IPS-11a (cell line): ENCODE data around the gene KIFC3.
"Not testable (repeated sequence)": the region's sequence is repeated elsewhere in the genome, so short reads cannot be mapped to it uniquely, and the experiment has no call there.

Source experiments
- H3K4me3 ChIP-seq: one replicate; pipeline ENCODE4 v1.5.1; 2013; ENCODE audit warnings: low read depth, low read length, control low read depth

KIFC3 gene

DNA sequence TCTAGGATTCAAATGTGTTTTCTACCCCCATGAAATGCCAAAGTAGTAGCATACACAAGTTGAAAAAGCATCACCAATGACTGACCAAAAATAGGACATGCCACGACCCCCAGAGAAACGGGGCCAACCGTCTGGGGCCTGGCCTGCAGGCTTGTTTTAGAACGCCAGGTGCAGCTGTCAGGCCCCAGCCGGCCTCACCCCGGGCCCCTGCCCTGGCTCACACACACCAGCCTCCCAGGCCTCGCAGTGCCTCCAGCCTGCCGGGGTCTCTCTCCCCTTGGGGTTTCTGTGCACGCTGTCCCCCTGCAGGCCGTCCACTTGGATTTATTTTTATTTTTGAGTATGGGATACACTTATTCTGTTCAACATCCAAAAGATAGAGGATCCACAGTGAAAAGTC lies 58.8 kb downstream of the KIFC3 start:
- no peak overlapping the region for H3K4me3 ChIP-seq

GRCh38 chr16:57742543-57742942 lies 59.7 kb downstream of the KIFC3 start:
- no peak overlapping the region for H3K4me3 ChIP-seq

GRCh38 chr16:57741660-57742191 lies 60.6 kb downstream of the KIFC3 start:
- no peak overlapping the region for H3K4me3 ChIP-seq

DNA sequence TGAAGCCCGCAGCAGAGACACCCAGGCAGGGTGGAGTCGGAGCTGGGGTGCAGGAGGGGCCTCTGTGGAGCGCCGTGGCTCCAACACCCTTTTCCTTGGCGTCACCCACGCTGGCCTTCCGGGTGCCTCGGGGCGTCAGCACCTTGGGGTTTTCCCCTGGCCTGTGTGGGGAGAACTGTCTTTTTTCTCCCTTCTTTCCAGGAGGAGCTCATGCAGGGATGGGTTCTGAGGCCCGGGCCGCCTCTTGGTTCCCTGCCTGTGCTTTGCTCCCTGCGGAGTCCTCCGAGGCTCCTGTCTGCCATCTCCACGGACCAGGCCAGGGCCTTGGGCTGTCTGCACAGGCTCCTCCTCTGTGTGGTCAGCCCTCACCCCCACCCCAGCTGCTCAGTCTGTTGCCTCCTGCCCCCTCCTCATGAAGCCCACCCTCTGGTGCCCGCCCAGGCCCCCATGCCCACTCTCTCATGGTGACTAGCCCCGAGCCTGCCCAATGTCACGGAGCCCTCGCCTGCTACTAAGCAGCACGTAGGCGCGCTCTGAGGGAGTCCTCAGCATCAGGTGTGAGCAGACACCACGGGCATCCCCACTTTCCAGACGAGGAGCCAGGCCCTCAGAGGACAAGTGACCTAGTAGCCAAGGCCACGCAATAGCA lies 61.7 kb downstream of the KIFC3 start:
- no peak overlapping the region for H3K4me3 ChIP-seq

DNA sequence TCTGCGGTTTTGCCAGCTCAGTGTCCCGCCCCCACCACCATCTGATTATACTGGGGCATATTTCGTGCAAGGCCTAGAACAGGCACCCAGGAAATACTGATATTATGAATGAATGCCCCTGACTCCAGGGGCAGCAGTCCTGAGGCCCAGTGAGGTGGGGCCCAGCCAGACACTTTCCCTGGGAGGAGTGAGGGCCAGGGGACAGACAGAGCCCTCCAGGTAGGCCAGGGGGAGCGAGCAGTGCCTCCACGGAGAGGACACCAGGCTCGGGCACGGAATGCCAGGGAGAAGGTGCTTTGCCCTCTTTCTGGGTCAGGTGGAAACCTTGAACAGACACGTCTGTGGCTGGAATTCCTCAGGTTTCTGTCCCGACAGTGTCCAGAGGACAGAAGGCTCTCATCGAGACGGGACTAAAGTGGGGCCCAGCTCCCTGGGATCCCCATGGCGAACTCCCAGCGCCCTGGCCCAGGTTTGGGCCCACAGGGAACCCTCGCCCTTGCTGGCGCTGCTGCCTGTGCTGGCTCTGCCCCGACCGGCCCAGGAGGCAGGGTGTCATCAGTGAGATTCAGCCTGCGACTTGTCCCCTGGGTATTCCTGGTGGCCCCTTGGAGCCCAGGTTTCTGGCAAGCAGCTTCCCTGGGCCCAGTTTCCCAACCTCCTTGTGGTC lies 62.4 kb downstream of the KIFC3 start:
- no peak overlapping the region for H3K4me3 ChIP-seq

- no peak overlapping the region for H3K4me3 ChIP-seq
These were observed 63.4 kb downstream of the KIFC3 start for GRCh38 chr16:57738844-57739243.

DNA sequence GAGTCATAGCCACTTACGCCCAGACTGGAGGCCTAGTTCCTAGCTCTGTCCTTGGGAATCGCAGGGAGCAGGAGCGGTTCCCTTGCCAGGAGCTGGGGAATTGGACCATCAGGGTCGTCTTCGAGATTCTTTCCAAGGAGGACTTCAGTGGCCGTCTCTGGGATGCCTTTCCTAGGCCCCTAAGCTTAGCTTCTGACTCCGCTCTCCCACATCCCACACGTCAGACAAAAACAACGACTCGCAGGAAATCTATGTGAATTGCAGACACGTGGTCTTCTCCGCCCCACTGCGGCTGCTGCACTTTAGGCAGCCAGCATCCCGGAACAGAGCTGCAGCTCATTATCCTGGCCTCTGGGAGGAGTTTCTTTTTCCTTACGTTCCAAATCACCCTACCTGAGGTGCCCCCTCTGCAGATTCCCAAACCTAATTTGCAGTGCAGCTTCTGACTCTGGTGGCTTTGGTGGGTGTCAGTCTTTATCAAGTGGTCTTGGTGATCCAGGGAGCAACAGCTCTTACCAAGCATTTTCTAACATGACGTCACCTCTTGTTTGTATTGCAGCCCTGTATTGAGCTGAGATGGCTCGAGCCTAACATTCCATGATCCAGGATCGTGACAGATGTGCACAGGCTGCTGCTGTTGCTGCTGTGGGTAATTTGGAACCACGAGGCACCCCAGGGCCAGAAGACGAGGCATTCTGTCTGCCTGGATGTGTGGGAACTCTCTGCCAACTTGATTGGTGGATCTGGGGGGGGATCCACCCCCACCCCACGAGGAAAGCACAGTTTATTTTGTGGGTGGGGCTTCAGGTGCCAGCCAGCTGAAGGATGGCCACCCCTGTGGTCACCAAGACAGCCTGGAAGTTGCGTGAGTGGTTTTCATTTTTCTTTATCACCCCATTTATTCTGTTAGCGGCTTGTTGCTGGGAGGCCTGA lies 65.6 kb downstream of the KIFC3 start:
- peak overlapping the region; percentile 78 for H3K4me3 ChIP-seq

DNA sequence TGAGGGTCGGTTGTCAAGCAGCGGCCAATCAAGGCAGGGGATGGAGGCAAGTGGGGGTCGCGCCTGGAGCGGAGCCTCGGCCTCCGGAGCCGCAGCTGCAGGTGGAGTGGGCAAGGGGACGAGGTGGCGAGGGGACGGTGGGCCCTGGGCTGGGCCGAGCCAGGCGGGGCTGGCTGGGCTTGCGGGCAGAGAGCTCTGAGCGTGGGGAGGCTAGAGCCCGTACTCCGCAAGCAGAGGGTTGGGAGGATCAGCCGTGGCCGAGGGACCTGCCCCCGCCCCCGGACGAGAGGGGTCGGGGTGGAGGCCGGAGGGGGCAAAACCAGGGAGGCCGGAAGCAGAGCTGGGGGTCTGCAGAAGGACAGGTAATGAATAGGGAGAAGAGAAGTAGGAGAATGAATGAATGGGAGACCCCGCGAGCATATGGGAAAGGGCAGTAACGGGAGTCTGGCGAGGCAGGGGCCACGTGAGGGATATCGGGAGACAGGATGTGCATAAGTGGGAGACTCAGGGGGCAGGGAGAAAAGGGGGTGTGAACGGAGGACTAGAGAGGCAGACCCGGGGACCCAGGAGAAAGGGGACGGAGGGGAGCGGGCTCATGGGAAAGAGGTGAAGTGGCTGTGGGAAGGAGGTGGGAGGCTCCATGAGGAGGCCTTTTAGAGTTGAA lies 66.4 kb downstream of the KIFC3 start, which contains the start of gene KATNB1:
Gene KATNB1 (plus strand): TSS at position 16 of the 664 bp plus-strand sequence. CDS start 1,474 bp downstream, outside the sequence.
- peak within 1 kb of the TSS; percentile 78 for H3K4me3 ChIP-seq

GRCh38 chr16:57734925-57735754 lies 67.2 kb downstream of the KIFC3 start:
- peak overlapping the region; percentile 55 for H3K4me3 ChIP-seq

GRCh38 chr16:57734308-57734924 lies 67.9 kb downstream of the KIFC3 start:
- peak overlapping the region; percentile 55 for H3K4me3 ChIP-seq

DNA sequence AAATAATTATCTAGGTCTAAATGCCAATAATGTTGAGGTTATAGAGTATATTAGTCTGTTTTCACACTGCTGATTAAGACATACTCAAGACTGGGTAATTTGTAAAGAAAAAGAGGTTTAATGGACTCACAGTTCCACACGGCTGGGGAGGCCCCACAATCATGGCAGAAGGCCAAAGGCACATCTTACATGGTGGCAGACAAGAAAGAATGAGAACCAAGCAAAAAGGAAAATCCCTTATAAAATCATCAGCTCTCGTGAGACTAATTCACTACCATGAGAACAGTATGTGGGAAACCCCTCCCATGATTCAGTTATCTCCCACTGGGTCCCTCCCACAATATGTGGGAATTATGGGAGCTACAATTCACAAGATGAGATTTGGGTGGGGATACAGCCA lies 69.6 kb downstream of the KIFC3 start:
- no peak overlapping the region for H3K4me3 ChIP-seq

DNA sequence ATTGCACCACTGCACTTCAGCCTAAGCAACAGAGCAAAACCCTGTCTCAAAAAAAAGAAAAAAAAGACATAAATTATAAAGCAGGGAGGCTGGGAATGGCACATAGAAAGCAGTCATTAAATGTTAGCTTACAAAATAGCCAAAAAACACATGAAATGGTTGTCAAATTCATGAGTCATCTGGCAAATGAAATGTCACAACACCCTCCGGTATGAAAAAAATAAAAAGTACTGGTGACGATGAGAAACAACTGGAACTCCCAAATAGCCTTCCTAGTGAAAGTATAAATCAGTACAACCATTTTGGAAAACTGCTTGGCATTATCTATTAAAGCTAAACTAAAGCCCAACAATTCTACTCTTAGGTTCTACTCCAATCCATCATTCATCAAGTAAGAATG lies 70.3 kb downstream of the KIFC3 start:
- no peak overlapping the region for H3K4me3 ChIP-seq

- H3K4me3 ChIP-seq: no peak overlapping the region
These were observed 71.2 kb downstream of the KIFC3 start for GRCh38 chr16:57730771-57731730.

- H3K4me3 ChIP-seq: not testable (repeated sequence)
These were observed 72.4 kb downstream of the KIFC3 start for GRCh38 chr16:57729852-57730251.

DNA sequence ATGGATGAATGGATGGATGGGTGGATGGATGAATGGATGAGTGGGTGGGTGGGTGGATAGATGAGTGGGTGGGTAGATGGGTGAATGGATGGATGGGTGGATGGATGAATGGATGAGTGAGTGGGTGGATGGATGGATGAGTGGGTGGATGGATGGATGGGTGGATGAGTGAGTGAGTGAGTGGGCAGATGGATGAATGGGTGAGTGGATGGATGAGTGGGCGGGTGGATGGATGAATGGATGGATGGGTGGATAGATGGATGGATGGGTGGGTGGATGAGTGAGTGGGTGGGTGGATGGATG lies 73.2 kb downstream of the KIFC3 start:
- no peak overlapping the region for H3K4me3 ChIP-seq

GRCh38 chr16:57728336-57729181 lies 73.7 kb downstream of the KIFC3 start:
- H3K4me3 ChIP-seq: no peak overlapping the region

- H3K4me3 ChIP-seq: no peak overlapping the region
These were observed 74.7 kb downstream of the KIFC3 start for GRCh38 chr16:57727610-57728009.
